ENCODE measurements around the gene RUNX2. TPM values are rescaled to one million over a fixed set of nuclear protein-coding genes. Genes with fewer than 3 reads are reported as not detected.

The RUNX2 gene
- total and polyA plus RNA-seq, 2 donors (not counting 1 experiment from before 2014, with no cell fraction given) = 1.3 to 2.4 TPM

DNA sequence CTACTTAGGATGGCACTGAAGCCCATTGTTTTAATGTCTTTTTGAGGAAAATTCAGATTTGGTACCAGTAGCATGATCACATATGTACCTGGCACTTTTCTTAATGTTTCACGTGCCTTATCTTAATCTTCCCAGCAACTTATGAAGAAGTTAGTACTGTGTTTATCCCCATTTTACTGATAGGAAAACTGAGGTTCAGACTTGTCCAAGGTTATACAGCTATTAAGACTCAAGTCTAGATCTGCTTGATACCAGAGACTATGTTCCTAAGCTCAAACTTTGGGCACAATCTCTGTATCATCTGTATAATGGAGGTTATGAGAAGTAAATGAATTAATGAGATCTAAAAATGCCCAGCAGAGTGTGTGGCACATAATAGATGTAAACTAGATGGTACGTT, 229.3 kb downstream of the RUNX2 start:
- CTCF ChIA-PET = no interaction called here
- no peaks in the 10 kb centered on the region for H3K27me3 ChIP-seq (replicated peaks in 1 of 4; ENCODE audit: control extremely low read depth in 1 of 4, control insufficient read depth in 3 of 4, insufficient read depth in 4 of 4, low read length in 3 of 4)
- no peak overlapping the region for H3K4me3 ChIP-seq (ENCODE audit: control extremely low read depth in 1 of 5, extremely low read depth in 1 of 5, insufficient read depth in 1 of 5, low read depth in 2 of 5, low read length in 4 of 5)
- no CpG with 5 or more reads among the region's 2 CpGs for WGBS (ENCODE audit: insufficient coverage)
- ATAC-seq (ENCODE audit: low read depth) (no peak), DNase-seq (no peak)
- no peak for TF ChIP-seq CTCF (IDR thresholded peaks at IDR 0.05)
- TF ChIP-seq EZH2 (IDR thresholded peaks at IDR 0.05; ENCODE audit: borderline replicate concordance, insufficient read depth, low read depth, low read length, poor library complexity, severe bottlenecking) = no peak
- Mint-ChIP-seq H3K9me3 (ENCODE audit: insufficient read depth) (peaks cover 2% of the 10 kb centered on the region), H3K27me3 (no peaks in the 10 kb centered on the region), H3K27ac (no peak overlapping the region), H3K4me1 (peaks cover 7% of the 10 kb centered on the region), H3K4me3 (no peak overlapping the region)
- H2AFZ ChIP-seq (ENCODE audit: insufficient read depth, low read depth, low read length, poor library complexity, severe bottlenecking) = no peak overlapping the region
- H4K20me1 ChIP-seq (ENCODE audit: control insufficient read depth, insufficient read depth, low read length, poor library complexity, severe bottlenecking) = no peaks in the 10 kb centered on the region
- no peaks in the 10 kb centered on the region for H3K9me3 ChIP-seq (ENCODE audit: control extremely low read depth in 1 of 3, control insufficient read depth in 2 of 3, insufficient read depth in 1 of 3, low read length in 2 of 3)
- H3K9ac ChIP-seq (ENCODE audit: low read length) = no peak overlapping the region
- peaks cover 0 to 4% of the 10 kb centered on the region in 2 donors for H3K4me1 ChIP-seq (ENCODE audit: control insufficient read depth in 2 of 2, insufficient read depth in 2 of 2, low read length in 2 of 2)
- H3K4me2 ChIP-seq (replicated peaks; ENCODE audit: low read depth, low read length, poor library complexity, severe bottlenecking) = no peak overlapping the region
- intact Hi-C loops (cut with micrococcal nuclease) = no loop called here
- no peaks in the 10 kb centered on the region for H3K79me2 ChIP-seq (ENCODE audit: control insufficient read depth, insufficient read depth, low read length)
- POLR2A ChIA-PET = no interaction called here
- no peak overlapping the region for H3K27ac ChIP-seq (ENCODE audit: low read length in 2 of 2)
- H3K36me3 ChIP-seq (replicated peaks in 1 of 2; ENCODE audit: control extremely low read depth in 1 of 2, control insufficient read depth in 1 of 2, extremely low read depth in 1 of 2, insufficient read depth in 2 of 2, low read length in 1 of 2) = no peaks in the 10 kb centered on the region

- ATAC-seq (ENCODE audit: low read depth) = no peak
- H3K4me3 Mint-ChIP-seq = no peak overlapping the region
- intact Hi-C loops (cut with micrococcal nuclease) = no loop called here
Measured at GRCh38 chr6:45558858-45559257, 230.7 kb downstream of the RUNX2 start.

More at GRCh38 chr6:45558858-45559257, 230.7 kb downstream of the RUNX2 start:
- peaks cover 7% of the 10 kb centered on the region for H3K4me1 Mint-ChIP-seq
- H4K20me1 ChIP-seq (ENCODE audit: control insufficient read depth, insufficient read depth, low read length, poor library complexity, severe bottlenecking) = no peaks in the 10 kb centered on the region
- no peak overlapping the region for H3K4me2 ChIP-seq (replicated peaks; ENCODE audit: low read depth, low read length, poor library complexity, severe bottlenecking)
- no peak for TF ChIP-seq CTCF (IDR thresholded peaks at IDR 0.05)
- no peak for TF ChIP-seq EZH2 (IDR thresholded peaks at IDR 0.05; ENCODE audit: borderline replicate concordance, insufficient read depth, low read depth, low read length, poor library complexity, severe bottlenecking)
- H3K36me3 ChIP-seq (replicated peaks in 1 of 2; ENCODE audit: control extremely low read depth in 1 of 2, control insufficient read depth in 1 of 2, extremely low read depth in 1 of 2, insufficient read depth in 2 of 2, low read length in 1 of 2) = no peaks in the 10 kb centered on the region
- H3K4me1 ChIP-seq (ENCODE audit: control insufficient read depth in 2 of 2, insufficient read depth in 2 of 2, low read length in 2 of 2) = peaks cover 0 to 4% of the 10 kb centered on the region in 2 donors
- ChIA-PET POLR2A (no interaction called here), CTCF (no interaction called here)
- no peak overlapping the region for H3K9ac ChIP-seq (ENCODE audit: low read length)
- H3K4me3 ChIP-seq (ENCODE audit: control extremely low read depth in 1 of 5, extremely low read depth in 1 of 5, insufficient read depth in 1 of 5, low read depth in 2 of 5, low read length in 4 of 5) = no peak overlapping the region
- H3K9me3 ChIP-seq (ENCODE audit: control extremely low read depth in 1 of 3, control insufficient read depth in 2 of 3, insufficient read depth in 1 of 3, low read length in 2 of 3) = no peaks in the 10 kb centered on the region
- H3K27ac ChIP-seq (ENCODE audit: low read length in 2 of 2) = no peak overlapping the region
- H3K27me3 Mint-ChIP-seq = peaks cover under 1% of the 10 kb centered on the region
- H3K27ac Mint-ChIP-seq = no peak overlapping the region
- H3K27me3 ChIP-seq (replicated peaks in 1 of 4; ENCODE audit: control extremely low read depth in 1 of 4, control insufficient read depth in 3 of 4, insufficient read depth in 4 of 4, low read length in 3 of 4) = no peaks in the 10 kb centered on the region
- DNase-seq = no peak
- H3K79me2 ChIP-seq (ENCODE audit: control insufficient read depth, insufficient read depth, low read length) = no peaks in the 10 kb centered on the region
- H3K9me3 Mint-ChIP-seq (ENCODE audit: insufficient read depth) = peaks cover 2% of the 10 kb centered on the region
- no peak overlapping the region for H2AFZ ChIP-seq (ENCODE audit: insufficient read depth, low read depth, low read length, poor library complexity, severe bottlenecking)
